Neural progenitor cell (in vitro differentiated cells): ENCODE results near the gene RAB23.

Source experiments
- CTCF ChIP-seq: fragments of 200-600 bp; sonication (generic); IDR thresholded peaks from 2 replicates; pipeline ENCODE4 v1.5.1; 2017; ENCODE audit warnings: antibody characterized with exemption, mild to moderate bottlenecking
- EZH2 ChIP-seq: fragments of 200-600 bp; sonication (generic); IDR thresholded peaks from 2 replicates; pipeline ENCODE4 v1.6.1; 2017; ENCODE audit warnings: antibody characterized with exemption, mild to moderate bottlenecking, moderate library complexity
- EZH2phosphoT487 ChIP-seq: fragments of 200-600 bp; sonication (generic); IDR thresholded peaks from 2 replicates; pipeline ENCODE4 v1.6.1; 2017; ENCODE audit warnings: antibody characterized with exemption

- no peak for TF ChIP-seq CTCF
- TF ChIP-seq EZH2 = no peak
- no peak for TF ChIP-seq EZH2phosphoT487
Measured at GRCh38 chr6:57165080-57165479, 57.0 kb downstream of the RAB23 start.
